GM18526 (cell line): ENCODE measurements around the gene CD300C.

Source experiments
- POLR2A ChIP-seq: IDR thresholded peaks from 3 replicates; pipeline ENCODE4 v1.6.1; 2011; ENCODE audit not compliant: insufficient read length; ENCODE audit errors: extremely low read depth

Gene CD300C

DNA sequence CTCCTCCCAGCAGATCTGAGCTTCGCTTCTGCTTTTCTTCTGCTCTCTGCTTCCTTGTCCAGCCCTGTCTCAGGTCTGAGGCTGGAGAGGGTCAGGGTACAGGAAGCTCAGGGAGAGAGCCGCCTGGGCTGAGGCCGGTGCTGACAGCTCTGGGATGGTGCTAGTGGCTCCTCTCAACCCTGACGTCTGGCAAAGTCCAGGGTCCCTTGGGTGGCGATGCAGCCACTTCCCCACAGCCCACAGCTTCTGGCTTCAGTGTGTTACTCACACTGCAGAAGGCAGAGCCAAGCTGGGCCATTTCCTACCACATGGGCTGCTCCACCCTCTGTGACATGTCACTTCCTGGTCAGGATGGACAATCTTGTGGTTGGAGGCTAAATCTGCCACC lies at the start of gene CD300C:
CD300C (minus strand) TSS at position 273 of the 388 bp plus-strand sequence. CDS start 333 bp downstream, outside the sequence.
- TF ChIP-seq POLR2A: no peak

DNA sequence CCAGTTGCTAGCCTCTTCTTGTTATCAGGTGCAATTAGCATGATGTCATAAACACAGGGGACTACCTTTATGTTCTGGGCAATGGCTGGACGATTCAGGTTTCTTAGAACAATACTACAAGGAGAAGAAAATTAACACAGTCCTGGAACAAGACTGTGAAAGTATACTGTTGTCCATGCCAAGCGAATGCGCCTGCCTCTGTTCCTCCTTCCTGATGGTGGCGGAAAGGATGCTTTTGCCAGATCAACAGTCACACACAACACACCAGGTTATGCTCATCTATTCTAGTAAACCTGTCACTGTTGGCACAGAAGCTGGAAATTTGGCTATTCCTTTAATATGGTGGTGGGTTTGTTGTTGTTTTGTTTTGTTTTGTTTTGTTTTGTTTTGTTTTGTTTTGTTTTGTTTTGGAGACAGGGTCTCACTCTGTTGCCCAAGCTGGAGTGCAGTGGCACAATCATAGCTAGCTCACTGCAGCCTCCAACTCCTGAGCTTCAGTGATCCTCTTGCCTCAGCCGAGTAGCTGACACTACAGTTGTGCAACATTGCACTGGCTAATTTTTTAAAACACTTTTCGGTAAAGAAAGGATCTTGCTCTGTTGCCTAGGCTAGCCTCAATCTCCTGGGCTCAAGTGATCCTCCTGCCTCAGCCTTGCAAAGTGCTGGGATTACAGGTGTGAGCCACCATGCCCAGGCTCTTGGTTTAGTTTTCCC lies 49.3 kb upstream of the CD300C start:
- TF ChIP-seq POLR2A: no peak

DNA sequence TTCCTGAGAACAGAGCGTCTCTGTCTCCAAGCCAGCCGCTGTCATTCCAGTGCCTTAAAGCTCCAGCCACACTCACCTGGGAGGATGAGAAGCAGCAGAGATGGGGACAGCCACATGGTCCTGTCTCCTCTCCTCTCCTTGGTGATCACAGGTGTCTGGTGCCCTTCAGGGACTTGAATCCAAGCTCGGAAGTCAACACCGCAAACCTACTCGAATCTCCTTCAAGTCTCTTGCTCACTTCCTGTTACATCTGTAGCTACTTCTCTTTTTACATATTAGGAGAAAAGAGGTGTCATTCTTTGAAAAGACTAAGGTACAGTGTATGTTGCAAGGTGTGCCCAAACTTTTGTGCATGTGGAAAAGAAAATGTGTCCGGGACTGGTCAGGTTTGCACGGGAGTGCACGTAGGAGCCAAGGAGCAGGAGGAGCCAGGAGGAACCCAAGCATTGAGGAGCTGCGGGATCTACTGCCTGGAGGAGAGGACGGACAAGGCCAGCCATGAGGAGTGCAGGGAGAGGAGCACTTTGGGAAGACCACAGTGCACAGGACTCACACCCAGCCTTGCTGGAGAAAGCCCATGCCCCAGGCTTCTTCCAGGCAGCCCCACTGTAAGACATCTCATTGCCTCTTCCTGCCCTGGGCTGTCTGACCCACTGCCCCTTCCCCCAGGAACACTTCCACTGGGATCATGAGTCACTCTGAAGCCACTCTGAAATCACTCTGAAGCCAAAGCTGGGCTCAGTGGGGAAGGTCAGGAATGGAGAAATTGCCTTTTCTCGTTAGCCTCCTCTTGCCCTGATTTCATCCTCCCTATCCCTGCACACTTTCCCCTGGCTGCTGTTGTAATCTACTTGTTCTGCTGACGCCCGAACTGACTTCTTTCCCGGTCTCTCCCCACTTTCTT lies 46.4 kb upstream of the CD300C start, which contains the start of gene CD300LD:
CD300LD (minus strand) TSS at position 197 of the 904 bp plus-strand sequence; CDS start at position 116, 81 bp downstream.
- TF ChIP-seq POLR2A: no peak

DNA sequence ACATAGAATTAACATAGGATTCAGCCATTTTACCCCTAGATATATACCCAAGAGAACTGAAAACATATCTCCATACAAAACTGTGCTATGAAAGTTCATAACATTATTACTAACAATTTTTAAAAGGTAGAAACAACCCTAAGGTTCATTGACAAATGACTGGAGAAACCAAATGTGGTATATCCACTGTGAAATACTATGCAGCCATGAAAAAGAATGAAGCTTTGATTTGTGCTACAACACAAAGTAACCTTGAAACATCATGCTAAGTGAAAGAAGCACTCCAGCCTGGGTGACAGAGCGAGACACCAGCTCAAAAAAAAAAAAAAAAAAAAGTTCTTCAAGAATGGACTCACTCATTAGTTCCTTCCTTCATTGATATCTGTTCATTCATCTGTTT lies 45.6 kb upstream of the CD300C start:
- TF ChIP-seq POLR2A: no peak

DNA sequence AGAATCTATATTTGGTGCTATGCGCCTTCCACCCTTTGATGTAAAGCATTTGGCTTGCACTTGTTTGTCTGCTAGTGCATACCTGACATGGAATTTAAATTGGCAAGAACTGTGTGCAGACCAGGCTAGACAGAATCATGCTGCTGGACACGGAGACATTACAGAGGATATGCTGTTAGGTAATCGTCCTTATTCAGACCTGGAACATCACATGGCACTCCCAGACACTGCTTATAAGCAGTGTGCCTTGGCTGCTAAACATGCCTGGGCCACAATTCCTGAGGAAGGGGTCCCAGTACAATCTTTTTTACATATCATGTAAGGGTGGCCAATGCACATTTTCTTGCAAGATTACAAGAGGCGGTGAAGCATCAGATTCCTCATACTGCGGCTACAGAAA lies 39.8 kb upstream of the CD300C start:
- no peak for TF ChIP-seq POLR2A

DNA sequence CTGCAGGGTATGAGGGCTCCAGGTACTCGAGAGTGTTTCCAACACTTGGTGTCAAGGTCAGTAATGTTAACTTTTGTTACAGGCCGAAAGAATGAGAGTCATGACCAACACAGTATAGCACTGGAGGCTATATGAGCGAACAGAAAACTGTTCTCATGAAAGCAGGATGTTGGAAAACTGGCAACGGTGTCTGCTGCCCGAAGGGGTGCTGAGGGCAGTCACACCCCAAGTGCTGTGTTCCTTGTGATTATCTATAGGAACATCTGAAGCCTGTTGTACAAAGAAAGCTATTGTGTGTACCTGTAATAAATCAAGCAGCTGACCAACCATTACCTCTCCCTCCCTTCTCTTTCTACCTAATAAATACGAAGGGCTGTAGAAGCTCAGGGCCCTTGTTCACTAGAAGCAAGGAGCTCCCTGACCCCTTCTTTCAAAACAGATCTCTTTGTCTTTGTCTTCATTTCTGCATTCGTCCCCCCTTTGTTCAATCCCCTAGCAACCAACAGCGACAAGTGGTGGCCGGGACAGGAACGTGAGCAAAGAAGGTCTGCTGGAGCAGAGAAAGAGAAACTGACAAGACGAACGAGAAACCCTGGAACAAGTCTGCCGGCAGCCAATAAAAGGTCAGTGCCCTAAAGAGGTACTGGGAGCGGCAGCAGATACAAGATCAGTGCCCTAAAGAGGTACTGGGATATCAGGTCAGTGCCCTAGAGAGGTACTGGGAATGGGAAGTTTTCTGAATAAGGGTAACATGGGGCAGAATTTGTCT lies 38.6 kb upstream of the CD300C start:
- TF ChIP-seq POLR2A: no peak

DNA sequence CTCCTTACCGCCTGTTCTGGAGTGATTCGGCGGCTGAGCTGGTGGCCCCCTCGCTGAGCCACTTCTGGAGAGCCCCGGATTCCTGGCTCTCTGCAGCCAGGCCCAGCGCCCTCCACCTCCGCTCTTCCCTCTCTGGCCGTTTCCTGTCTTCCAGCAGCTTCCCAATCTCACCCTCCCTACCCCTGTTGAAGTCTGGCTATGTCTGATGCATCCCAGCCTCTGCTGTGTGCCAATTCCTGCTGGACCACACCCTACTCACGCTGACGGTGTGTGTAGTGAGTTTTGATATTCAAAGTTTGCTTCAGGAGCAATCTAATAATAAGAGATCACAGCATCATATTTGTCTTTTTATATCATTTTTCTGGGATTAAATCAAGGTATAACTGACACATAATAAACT lies 36.7 kb upstream of the CD300C start:
- no peak for TF ChIP-seq POLR2A

DNA sequence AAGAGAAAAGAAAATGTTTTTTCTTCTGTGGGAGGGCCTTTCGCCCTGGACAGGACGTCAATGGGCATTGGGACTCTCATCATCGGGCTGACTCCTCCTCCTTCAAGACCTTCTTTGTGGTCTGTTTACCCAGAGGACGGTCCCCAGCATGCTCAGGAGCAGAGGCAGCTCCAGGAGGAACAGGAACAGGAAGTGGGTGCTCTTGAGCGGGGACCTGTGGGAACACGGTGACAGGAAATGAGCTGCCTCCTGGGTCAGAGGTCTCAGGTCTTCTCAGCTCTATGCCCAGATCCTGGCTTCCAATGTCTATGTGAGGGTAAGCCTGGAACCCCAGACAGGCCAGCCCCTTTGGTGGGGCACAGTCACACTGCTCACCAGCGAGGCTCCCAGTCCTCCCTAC lies 34.0 kb upstream of the CD300C start:
- no peak for TF ChIP-seq POLR2A

DNA sequence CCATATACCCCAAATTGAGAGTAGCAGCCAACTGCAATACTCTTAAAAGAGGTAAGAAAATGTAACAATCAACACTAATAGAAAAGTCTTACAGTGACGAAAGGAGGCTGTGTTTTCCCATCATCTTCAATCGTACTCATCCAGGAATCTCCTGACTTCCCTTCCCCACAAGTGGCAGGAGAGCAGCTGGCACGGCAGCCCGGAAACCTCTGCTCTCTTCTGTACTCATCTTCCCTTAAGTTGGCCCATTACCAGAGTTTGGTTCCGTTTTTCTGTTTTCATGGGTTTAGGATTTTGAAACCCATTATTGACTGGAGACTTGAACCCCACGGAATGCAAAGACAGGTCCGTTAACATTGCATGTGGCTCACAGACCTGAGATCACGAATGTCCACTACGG lies 33.1 kb upstream of the CD300C start:
- TF ChIP-seq POLR2A: no peak

DNA sequence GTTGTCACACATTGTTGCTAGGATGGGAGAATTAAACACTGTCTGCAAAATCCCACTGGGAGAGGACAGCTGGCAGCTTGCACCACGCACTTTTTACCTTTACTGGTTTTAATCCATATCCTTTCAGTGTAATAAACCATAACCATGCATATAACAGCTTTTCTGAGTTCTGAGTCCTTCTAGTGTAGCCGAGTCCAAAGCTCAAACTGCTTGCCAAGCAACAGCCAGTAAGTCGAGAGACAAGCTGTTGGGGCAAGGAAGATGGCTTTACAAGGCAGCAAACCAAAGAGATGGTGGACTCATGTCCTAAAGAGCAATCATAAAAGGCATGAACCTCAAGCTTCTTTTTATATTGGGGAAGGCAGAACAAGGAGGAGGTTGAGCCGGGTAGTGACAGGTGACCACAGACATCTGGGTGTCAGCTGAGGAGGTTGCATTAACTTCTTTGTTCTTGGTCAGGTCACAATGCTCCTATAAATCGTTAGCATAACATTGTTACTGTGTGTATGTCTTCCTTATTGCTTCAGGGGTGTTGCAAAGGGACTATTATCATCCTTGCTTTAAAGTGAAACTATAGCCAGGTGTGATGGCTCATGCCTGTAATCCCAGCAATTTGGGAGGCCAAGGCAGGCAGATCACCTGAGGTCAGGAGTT lies 28.7 kb upstream of the CD300C start:
- no peak for TF ChIP-seq POLR2A

DNA sequence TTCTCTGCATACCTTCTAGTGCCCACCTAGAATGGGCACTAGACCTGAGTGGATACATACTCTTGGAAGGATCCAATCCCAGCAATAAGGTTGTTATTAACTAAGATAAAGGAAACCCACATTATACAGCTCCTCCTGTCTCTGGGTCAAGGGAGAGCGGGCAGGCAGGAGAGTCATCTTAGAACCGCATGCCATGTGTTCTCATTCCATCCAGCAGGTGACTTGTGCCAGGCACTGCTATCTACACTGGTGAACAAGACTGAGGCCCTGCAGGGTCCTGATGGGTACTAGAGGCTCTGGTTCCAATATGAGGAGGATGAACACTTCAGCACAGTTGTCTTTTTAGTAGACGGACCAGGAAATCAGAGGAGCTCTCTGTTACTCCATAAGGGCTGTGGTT lies 27.3 kb upstream of the CD300C start:
- TF ChIP-seq POLR2A: no peak

DNA sequence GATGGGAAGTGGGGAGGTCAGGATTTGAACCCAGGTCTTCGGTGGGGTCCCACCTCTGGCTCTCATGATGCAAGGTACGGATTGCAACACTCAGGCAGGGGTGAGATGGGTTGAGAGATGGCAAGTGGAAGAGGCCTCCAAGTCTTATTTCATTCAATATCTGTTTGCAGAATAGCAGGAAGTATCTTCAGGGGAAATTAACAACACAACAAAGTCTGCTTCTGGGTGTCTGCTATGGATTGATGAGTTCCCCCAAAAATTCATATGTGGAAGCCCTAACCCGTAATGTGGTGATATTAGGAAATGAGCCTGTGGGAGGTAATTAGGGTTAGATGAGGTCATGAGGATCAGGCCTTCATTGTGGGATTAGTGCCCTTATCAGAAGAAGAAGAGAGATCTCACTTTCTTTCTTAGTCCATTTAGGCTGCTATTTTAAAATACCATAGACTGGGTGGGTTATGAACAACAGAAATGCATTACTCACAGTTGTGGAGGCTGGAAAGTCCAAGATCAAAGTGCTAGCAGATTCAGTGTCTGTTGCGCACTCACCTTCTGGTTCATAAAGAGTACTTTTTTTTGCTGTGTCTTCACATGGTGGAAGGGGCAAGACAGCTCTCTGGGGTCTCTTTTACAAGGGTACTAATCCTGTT lies 25.8 kb upstream of the CD300C start:
- TF ChIP-seq POLR2A: no peak

DNA sequence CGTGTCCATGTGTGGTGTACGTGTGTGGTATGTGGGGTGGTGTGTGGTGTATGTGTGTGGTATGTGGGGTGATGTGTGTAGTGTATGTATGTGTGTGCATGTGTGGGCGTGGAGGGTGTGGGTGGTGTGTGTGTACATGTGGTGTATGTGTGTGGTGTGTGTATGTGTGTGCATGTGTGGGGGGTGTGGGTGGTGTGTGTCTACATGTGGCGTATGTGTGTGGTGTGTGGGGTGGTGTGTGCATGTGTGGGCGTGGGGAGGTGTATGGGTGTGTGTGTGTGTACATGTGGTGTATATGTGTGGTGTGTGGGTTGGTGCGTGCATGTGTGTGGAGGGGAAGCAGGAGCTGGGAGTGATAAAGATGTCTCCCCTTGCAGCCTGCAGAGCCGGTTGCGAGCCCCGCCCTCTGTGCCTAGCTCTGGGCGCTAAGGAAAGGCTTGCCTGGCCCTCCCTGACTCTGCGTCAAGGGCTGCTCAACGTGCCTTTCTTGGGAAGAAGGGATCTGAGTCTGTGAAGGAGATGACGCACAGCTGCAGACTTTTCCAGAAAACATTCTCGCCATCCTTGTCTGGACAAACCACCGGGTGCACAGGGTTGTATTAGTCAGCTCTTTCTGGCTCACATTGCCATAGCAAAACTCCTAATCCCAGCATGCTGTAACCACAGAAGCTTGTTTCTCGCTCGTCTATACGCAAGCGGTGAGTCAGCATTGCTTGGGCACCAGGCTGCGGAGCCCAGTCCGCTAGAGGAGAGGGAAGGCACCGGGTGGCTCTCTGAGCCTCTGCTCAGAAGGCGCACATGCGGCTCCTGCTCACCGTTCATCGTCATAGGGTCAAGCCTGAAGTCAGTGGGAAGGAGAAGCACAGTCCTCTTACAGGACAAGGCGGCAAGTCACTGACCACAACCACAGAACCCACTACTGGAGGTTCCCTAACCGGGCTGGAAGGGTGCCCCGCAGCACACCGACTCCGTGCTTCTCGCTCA lies 23.4 kb upstream of the CD300C start:
- TF ChIP-seq POLR2A: no peak
